H1 (cell line): ENCODE data around the gene CEP72. TPM values are rescaled to one million over a fixed set of nuclear protein-coding genes. Genes with fewer than 3 reads are reported as not detected.

Experiments used
- CTCF ChIA-PET: fragments of 300-600 bp; sonication (Branson Sonifier 250); formaldehyde crosslinking; loops from one replicate; lab custom pipeline; 2021; ENCODE audit not compliant: partially characterized antibody; lab: Charles Lee
- POLR2A ChIA-PET: fragments of 300-600 bp; sonication (Branson Sonifier 250); formaldehyde crosslinking; loops from one replicate; lab custom pipeline; 2021; ENCODE audit warnings: inconsistent platforms; ENCODE audit not compliant: partially characterized antibody; lab: Charles Lee
- DNase-seq, 2 experiments: peaks; one replicate each; pipeline versions ENCODE4 v3.0.0 to v3.0.0-alpha.2; 2010 to 2022; ENCODE audit warnings: low spot score in 2 of 2, low read depth in 1 of 2, mixed read lengths in 1 of 2
- FAIRE-seq: peaks from 2 replicates; lab custom pipeline; 2011; peaks lifted over from hg19 to GRCh38; lab: Jason Lieb, UNC
- H2AFZ ChIP-seq: 2 replicates; pipeline ENCODE4 v1.8.1; 2012; ENCODE audit warnings: low read length, inconsistent platforms
- H2AK5ac ChIP-seq: 2 replicates; pipeline ENCODE4 v1.6.1; 2013; ENCODE audit warnings: low read depth, low read length
- H2BK120ac ChIP-seq: replicated peaks from 2 replicates; pipeline ENCODE3; 2013; ENCODE audit warnings: low read depth, low read length, inconsistent platforms
- H2BK12ac ChIP-seq: 2 replicates; pipeline ENCODE4 v1.6.1; 2013; ENCODE audit warnings: low read depth, low read length
- H2BK15ac ChIP-seq: 2 replicates; pipeline ENCODE4 v1.6.1; 2013; ENCODE audit warnings: low read length
- H2BK20ac ChIP-seq: 2 replicates; pipeline ENCODE4 v1.6.1; 2013; ENCODE audit warnings: low read length
- H2BK5ac ChIP-seq: 2 replicates; pipeline ENCODE4 v1.6.1; 2013; ENCODE audit warnings: low read depth, low read length
- H3K14ac ChIP-seq: 2 replicates; pipeline ENCODE4 v1.6.1; 2013; ENCODE audit warnings: inconsistent platforms; ENCODE audit not compliant: insufficient read length
- H3K18ac ChIP-seq: 2 replicates; pipeline ENCODE4 v1.6.1; 2013; ENCODE audit warnings: low read length; ENCODE audit errors: extremely low read depth
- H3K23ac ChIP-seq: 2 replicates; pipeline ENCODE4 v1.6.1; 2013; ENCODE audit warnings: inconsistent platforms; ENCODE audit not compliant: insufficient read length
- H3K23me2 ChIP-seq: 2 replicates; pipeline ENCODE4 v1.6.1; 2013; ENCODE audit warnings: low read depth, low read length
- H3K27ac ChIP-seq: 2 replicates; pipeline ENCODE4 v1.6.1; 2011; ENCODE audit warnings: low read depth, low read length, inconsistent platforms
- H3K27me3 ChIP-seq, 4 experiments: replicated peaks in 1 of 4; 1 replicate in 1 of 4; 2 replicates in 3 of 4; pipeline versions ENCODE4 v1.6.1 to v1.8.1; 2011 to 2013; ENCODE audit warnings: low read length in 3 of 4, mild to moderate bottlenecking in 3 of 4, inconsistent platforms in 2 of 4, mixed read lengths in 2 of 4, moderate library complexity in 1 of 4; ENCODE audit not compliant: control insufficient read depth in 3 of 4, insufficient read depth in 3 of 4; ENCODE audit errors: extremely low read depth in 1 of 4
- H3K36me3 ChIP-seq, 4 experiments: 2 replicates each; pipeline versions ENCODE4 v1.6.1 to v1.8.1; 2011 to 2013; ENCODE audit warnings: mild to moderate bottlenecking in 4 of 4, low read length in 3 of 4, moderate library complexity in 2 of 4, control low read depth in 1 of 4, inconsistent platforms in 1 of 4; ENCODE audit not compliant: insufficient read depth in 4 of 4, control insufficient read depth in 2 of 4
- H3K4ac ChIP-seq: replicated peaks from 2 replicates; pipeline ENCODE3; 2013; ENCODE audit warnings: low read length, low read depth, mixed read lengths, inconsistent platforms; ENCODE audit not compliant: insufficient read length
- H3K4me1 ChIP-seq, 4 experiments: replicated peaks in 1 of 4; 1 replicate in 1 of 4; 2 replicates in 3 of 4; pipeline versions ENCODE4 v1.6.1 to v1.8.1; 2011 to 2013; ENCODE audit warnings: low read length in 3 of 4, inconsistent platforms in 2 of 4, mixed read lengths in 1 of 4; ENCODE audit not compliant: insufficient read depth in 4 of 4, control insufficient read depth in 3 of 4
- H3K4me2 ChIP-seq, 2 experiments: 2 replicates each; pipeline versions ENCODE4 v1.6.1 to v1.8.1; 2011 to 2013; ENCODE audit warnings: low read depth in 2 of 2, low read length in 2 of 2, control low read depth in 1 of 2, inconsistent platforms in 1 of 2, mild to moderate bottlenecking in 1 of 2; ENCODE audit not compliant: insufficient read depth in 1 of 2
- H3K4me3 ChIP-seq, 4 experiments: fragments of 200-600, 300-600 bp in 1 of 4; sonication (generic), shearing (Covaris generic), sonication (Bioruptor Twin) in 1 of 4; 2 replicates each; pipeline versions ENCODE4 v1.5.1 to v1.8.1; 2011 to 2016; ENCODE audit warnings: low read length in 4 of 4, low read depth in 3 of 4, control low read depth in 2 of 4, inconsistent platforms in 2 of 4, mild to moderate bottlenecking in 2 of 4, mixed read lengths in 1 of 4, moderate library complexity in 1 of 4; ENCODE audit not compliant: insufficient read depth in 2 of 4; ENCODE audit errors: extremely low read depth in 1 of 4
- H3K56ac ChIP-seq: replicated peaks from 2 replicates; pipeline ENCODE3; 2013; ENCODE audit warnings: low read depth, mild to moderate bottlenecking, mixed read lengths, low read length, inconsistent platforms; ENCODE audit not compliant: insufficient read length
- H3K79me1 ChIP-seq: 2 replicates; pipeline ENCODE4 v1.6.1; 2013; ENCODE audit warnings: low read depth, low read length, control low read depth
- H3K79me2 ChIP-seq, 2 experiments: 2 replicates each; pipeline versions ENCODE4 v1.6.1 to v1.8.1; 2012 to 2013; ENCODE audit warnings: low read length in 2 of 2, mild to moderate bottlenecking in 2 of 2, inconsistent platforms in 1 of 2; ENCODE audit not compliant: insufficient read depth in 2 of 2, control insufficient read depth in 1 of 2
- H3K9ac ChIP-seq, 4 experiments: replicated peaks in 1 of 4; 1 replicate in 1 of 4; 2 replicates in 3 of 4; pipeline versions ENCODE4 v1.6.1 to v1.8.1; 2011 to 2013; ENCODE audit warnings: low read depth in 3 of 4, low read length in 3 of 4, control low read depth in 2 of 4, mild to moderate bottlenecking in 2 of 4, moderate library complexity in 2 of 4, inconsistent platforms in 1 of 4; ENCODE audit errors: extremely low read depth in 1 of 4
- H3K9me3 ChIP-seq, 2 experiments: 2 replicates each; pipeline versions ENCODE4 v1.6.1 to v1.8.1; 2012 to 2013; ENCODE audit warnings: mild to moderate bottlenecking in 2 of 2, moderate library complexity in 2 of 2, control low read depth in 1 of 2, inconsistent platforms in 1 of 2, low read depth in 1 of 2, low read length in 1 of 2, mixed read lengths in 1 of 2; ENCODE audit not compliant: insufficient read depth in 2 of 2
- H4K20me1 ChIP-seq, 2 experiments: replicated peaks in 1 of 2; 2 replicates each; pipeline versions ENCODE3 to v1.8.1; 2011 to 2013; ENCODE audit warnings: inconsistent platforms in 2 of 2, low read length in 2 of 2, mild to moderate bottlenecking in 1 of 2; ENCODE audit not compliant: insufficient read depth in 2 of 2, control insufficient read depth in 1 of 2
- H4K5ac ChIP-seq: 2 replicates; pipeline ENCODE4 v1.6.1; 2013; ENCODE audit warnings: low read length, low read depth, mixed read lengths, inconsistent platforms; ENCODE audit not compliant: insufficient read length
- H4K8ac ChIP-seq: 2 replicates; pipeline ENCODE4 v1.8.0; 2013; ENCODE audit warnings: mild to moderate bottlenecking, moderate library complexity, low read length, inconsistent platforms; ENCODE audit not compliant: insufficient read depth; ENCODE audit errors: extremely low read depth
- H4K91ac ChIP-seq: replicated peaks from 2 replicates; pipeline ENCODE3; 2013; ENCODE audit warnings: low read length, mixed read lengths, inconsistent platforms; ENCODE audit not compliant: insufficient read length
- BCL11A ChIP-seq, 2 experiments: IDR thresholded peaks; one replicate each; pipeline ENCODE4 v1.6.1; 2011; ENCODE audit warnings: low read depth in 2 of 2, low read length in 2 of 2, mild to moderate bottlenecking in 2 of 2
- MAFK ChIP-seq: IDR thresholded peaks from 2 replicates; pipeline ENCODE4 v1.6.1; 2012; ENCODE audit warnings: low read depth, mild to moderate bottlenecking, improper control_type of control experiment, low read length
- RBBP5 ChIP-seq: IDR thresholded peaks from 2 replicates; pipeline ENCODE4 v1.7.1; 2012; ENCODE audit warnings: low read depth, mild to moderate bottlenecking, inconsistent platforms, low read length, moderate library complexity, borderline replicate concordance
- WGBS, 2 experiments: shearing (Covaris generic) in 1 of 2; methylation state at CpG; one replicate each; pipeline versions ENCODE4 v1.1.6 to v1.1.7; 2013 to 2015; ENCODE audit warnings: low lambda C conversion rate in 2 of 2, mixed read lengths in 2 of 2, inconsistent platforms in 1 of 2, low coverage in 1 of 2, missing lambda C conversion rate in 1 of 2; ENCODE audit not compliant: insufficient replicate concordance in 2 of 2, insufficient coverage in 1 of 2, insufficient read length in 1 of 2; ENCODE audit errors: extremely low coverage in 1 of 2, missing lambda C conversion rate in 1 of 2; 5-methylcytosine and 5-hydroxymethylcytosine counted together
- polyA plus RNA-seq, 7 experiments: library from polyadenylated mRNA; depleted of rRNA in 3 of 7; stranded (reverse) in 5 of 7; unstranded in 2 of 7; fragments of >200 nt in 5 of 7; fragments of 200-250 nt in 2 of 7; gene quantifications; 1 replicate in 5 of 7; 2 replicates in 1 of 7; 4 replicates in 1 of 7; pipeline versions ENCODE4 v1.2.1 to v1.2.3, GENCODE V29; 2011 to 2013; ENCODE audit warnings: missing spikeins in 2 of 7, mixed read lengths in 2 of 7
- total RNA-seq: library from RNA; stranded (reverse); fragmentation: NEBNext Ultra II Directional; extraction: Animal tissue kit (Norgen Biotek cat#: 25700); gene quantifications from 2 replicates; pipeline ENCODE4 v1.2.1, GENCODE V29; 2021

Gene CEP72
- total and polyA plus RNA-seq, 2 of the 8 experiments (the other 6 are each of a cell fraction or from before 2014, with no cell fraction given) = 13.1 to 19.6 TPM

DNA sequence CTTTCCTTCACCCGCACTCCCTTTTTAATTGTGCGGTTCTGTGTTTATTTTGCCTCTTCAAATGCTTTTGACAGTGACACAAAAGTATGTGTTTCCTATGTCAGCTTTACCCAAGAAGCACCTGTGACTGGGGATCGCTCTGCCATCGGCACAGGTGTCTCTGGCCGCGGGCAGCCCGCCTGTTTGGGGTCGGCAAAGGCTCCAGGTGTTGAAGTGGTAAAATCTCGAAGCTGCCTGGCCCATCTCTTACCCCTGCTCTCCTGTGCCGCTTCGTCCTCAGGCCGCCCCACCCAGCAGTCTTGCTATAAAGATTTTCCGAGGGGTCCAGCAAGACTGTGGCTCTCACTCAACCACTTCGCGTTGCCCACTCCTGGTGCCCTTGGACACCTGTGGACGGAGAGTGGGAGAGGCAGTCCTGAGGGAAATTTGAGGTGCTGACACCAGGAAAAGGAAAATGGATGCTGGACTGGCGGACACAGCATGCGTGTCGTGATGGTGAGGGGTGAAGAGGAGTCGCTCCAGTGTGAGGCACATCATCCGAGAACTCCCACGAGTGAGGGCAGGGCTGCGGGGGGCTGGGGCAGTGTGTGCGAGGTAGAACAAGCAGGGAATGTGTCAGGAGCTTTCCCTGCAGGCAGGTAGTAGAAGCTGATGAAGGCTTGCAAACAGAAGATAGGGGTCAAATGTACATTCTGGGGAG lies 29.1 kb upstream of the CEP72 start:
- H3K27ac ChIP-seq = no peak overlapping the region
- no peaks in the 10 kb centered on the region; a peak in 1 of 4 replicates for H3K9me3 ChIP-seq
- H3K23me2 ChIP-seq = peaks cover 14% of the 10 kb centered on the region; the same call in 1 of the 2 replicates
- H2BK5ac ChIP-seq = no peak overlapping the region
- H3K36me3 ChIP-seq = no peaks in the 10 kb centered on the region
- FAIRE-seq = no peak
- CTCF ChIA-PET = interaction anchor here (1.0 kb wide), 1 partner anchor 17 kb away, joined by 3 read pairs; no protein-coding TSS in a partner anchor
- POLR2A ChIA-PET = no interaction called here
- H3K9ac ChIP-seq = no peak overlapping the region
- 89% methylated on average over 24 of the region's 24 CpGs; no CpG with 5 or more reads in 1 of the 2 experiments for WGBS, 2 experiments
- peaks cover 0 to 6% of the 10 kb centered on the region in 2 experiments for H4K20me1 ChIP-seq
- no peak overlapping the region for H3K18ac ChIP-seq
- DNase-seq = no peak
- no peak overlapping the region for H4K91ac ChIP-seq
- no peaks in the 10 kb centered on the region for H3K79me1 ChIP-seq
- no peak overlapping the region for H3K56ac ChIP-seq
- H2BK15ac ChIP-seq = no peak overlapping the region
- no peak overlapping the region for H4K8ac ChIP-seq
- H4K5ac ChIP-seq = no peak overlapping the region
- peaks cover 0 to 5% (median 2%) of the 10 kb centered on the region in 4 experiments; a peak in 2 of 7 replicates for H3K4me1 ChIP-seq
- no peak overlapping the region for H3K4me3 ChIP-seq
- H2AK5ac ChIP-seq = no peak overlapping the region
- H3K79me2 ChIP-seq = no peaks in the 10 kb centered on the region
- no peak overlapping the region for H3K23ac ChIP-seq
- no peak overlapping the region for H3K14ac ChIP-seq
- no peak overlapping the region for H3K4ac ChIP-seq
- H3K27me3 ChIP-seq = no peaks in the 10 kb centered on the region
- no peak overlapping the region for H2AFZ ChIP-seq
- no peak overlapping the region for H2BK12ac ChIP-seq
- no peak overlapping the region for H2BK120ac ChIP-seq
- H3K4me2 ChIP-seq = no peak overlapping the region
- H2BK20ac ChIP-seq = no peak overlapping the region
- no peak for TF ChIP-seq RBBP5
- TF ChIP-seq BCL11A (IDR thresholded peaks at IDR 0.05; ENCODE audit: low read depth in 2 of 2, low read length in 2 of 2) = no peak
- no peak for TF ChIP-seq MAFK
